NCI-H2107 treated with DMSO at 0.1 percent for 48 hours (cell line): ENCODE data around the gene PRELID1.
"Not testable (repeated sequence)": the region's sequence is repeated elsewhere in the genome, so short reads cannot be mapped to it uniquely, and the experiment has no call there.

Source experiments
- DNase-seq: peaks from one replicate; lab custom pipeline; 2025; ENCODE audit not compliant: unreplicated experiment; lab: John Stamatoyannopoulos, UW

The PRELID1 gene

GRCh38 chr5:177299697-177300096 lies 3.9 kb upstream of the PRELID1 start:
- DNase-seq = no peak

- no peak for DNase-seq
Measured at GRCh38 chr5:177300236-177300880, 3.2 kb upstream of the PRELID1 start.

- DNase-seq = no peak
Measured at GRCh38 chr5:177300951-177301350, 2.6 kb upstream of the PRELID1 start.

- DNase-seq = peak; percentile 90
Measured at GRCh38 chr5:177301503-177302165, 2.0 kb upstream of the PRELID1 start.

- no peak for DNase-seq
Measured at GRCh38 chr5:177302354-177303110, 1.1 kb upstream of the PRELID1 start.

GRCh38 chr5:177303925-177304391 lies 359 bp downstream of the PRELID1 start:
- DNase-seq = no peak

- no peak for DNase-seq
Measured at GRCh38 chr5:177304392-177305119, 957 bp downstream of the PRELID1 start.

GRCh38 chr5:177306103-177306640 lies 2.6 kb downstream of the PRELID1 start:
- DNase-seq = not testable (repeated sequence)

GRCh38 chr5:177306674-177307543 lies 3.3 kb downstream of the PRELID1 start:
- DNase-seq = no peak

GRCh38 chr5:177307544-177308363 lies 4.2 kb downstream of the PRELID1 start:
- no peak for DNase-seq

- DNase-seq = no peak
Measured at GRCh38 chr5:177308740-177309139, 5.1 kb downstream of the PRELID1 start.

- DNase-seq = no peak
Measured at GRCh38 chr5:177309351-177310191, 6.0 kb downstream of the PRELID1 start.

- no peak for DNase-seq
Measured at GRCh38 chr5:177310332-177310731, 6.7 kb downstream of the PRELID1 start.

GRCh38 chr5:177310757-177311391 lies 7.3 kb downstream of the PRELID1 start:
- no peak for DNase-seq

GRCh38 chr5:177311392-177311722 lies 7.8 kb downstream of the PRELID1 start:
- DNase-seq = no peak

GRCh38 chr5:177311723-177312648 lies 8.4 kb downstream of the PRELID1 start, which contains the start of gene MXD3:
Gene MXD3, minus strand, starts transcription at chr5:177311898. Its CDS starts 68 bp downstream, at chr5:177311830.
- DNase-seq = peak; percentile 72
